ENCODE results near the gene RNASEH1.

The RNASEH1 gene

DNA sequence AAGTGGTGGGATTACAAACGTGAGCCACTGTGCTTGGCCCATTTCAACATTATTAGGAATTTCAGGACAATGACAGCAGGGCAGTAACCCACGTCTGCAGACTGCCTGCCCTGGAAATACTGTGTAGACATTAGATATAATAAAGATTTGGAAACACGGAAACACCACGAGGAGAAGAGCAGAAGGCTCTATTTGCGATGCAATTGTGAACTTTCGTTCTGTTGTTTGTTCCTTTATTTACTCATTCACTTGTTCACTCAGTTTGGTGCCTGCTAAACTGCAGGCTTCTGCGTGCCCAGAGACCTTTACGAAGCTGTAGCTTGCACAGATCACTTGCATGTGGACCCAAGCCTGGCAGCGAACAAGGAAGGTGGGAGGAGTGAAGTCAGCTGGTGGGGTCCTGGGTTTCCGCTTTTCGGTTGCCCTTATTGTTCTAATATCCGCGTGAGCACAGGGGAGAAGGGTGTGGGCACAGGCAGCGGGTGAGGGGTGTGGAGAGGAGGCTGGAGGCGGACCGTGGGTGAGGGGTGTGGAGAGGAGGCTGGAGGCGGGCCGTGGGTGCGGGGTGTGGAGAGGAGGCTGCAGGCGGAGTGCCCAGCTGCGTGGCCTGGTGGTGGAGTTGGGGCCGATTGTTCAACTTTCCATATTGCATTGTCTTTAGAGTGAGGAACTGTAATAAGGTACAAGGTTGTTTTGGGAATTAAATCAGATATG is 40.2 kb upstream of the RNASEH1 start:
- H3K4me1 ChIP-seq (ENCODE audit: control insufficient read depth, low read depth, low read length), result no peaks in the 10 kb centered on the region
- H3K79me1 ChIP-seq (ENCODE audit: low read length), result no peaks in the 10 kb centered on the region
- no peak overlapping the region for H3K56ac ChIP-seq (ENCODE audit: low read length)
- H3K23ac ChIP-seq (ENCODE audit: low read length), result no peak overlapping the region
- H2AK5ac ChIP-seq (ENCODE audit: low read length), result no peak overlapping the region
- H3K18ac ChIP-seq (ENCODE audit: low read length), result no peak overlapping the region
- H4K8ac ChIP-seq (ENCODE audit: low read depth, low read length), result no peak overlapping the region
- H2BK5ac ChIP-seq (ENCODE audit: low read length), result no peak overlapping the region
- H3K27me3 ChIP-seq (ENCODE audit: insufficient read depth, low read length, poor library complexity), result no peaks in the 10 kb centered on the region
- H3K4ac ChIP-seq (ENCODE audit: low read depth, low read length), result no peak overlapping the region
- no peaks in the 10 kb centered on the region for H3K36me3 ChIP-seq (ENCODE audit: control insufficient read depth, insufficient read depth, low read length)
- H4K5ac ChIP-seq (ENCODE audit: low read length), result no peak overlapping the region
- H3K27ac ChIP-seq (ENCODE audit: low read depth, low read length), result no peak overlapping the region
- no CpG with 5 or more reads among the region's 22 CpGs for WGBS (ENCODE audit: extremely low coverage, insufficient coverage, low lambda C conversion rate)
- H2BK15ac ChIP-seq (replicated peaks; ENCODE audit: low read depth), result no peak overlapping the region
- no peak for DNase-seq
- no peak overlapping the region for H3K9ac ChIP-seq (ENCODE audit: low read length)
- no peaks in the 10 kb centered on the region for H3K79me2 ChIP-seq (ENCODE audit: control insufficient read depth, insufficient read depth, low read length)
- H3K4me3 ChIP-seq (ENCODE audit: low read length), result no peak overlapping the region
- no peak overlapping the region for H3K4me2 ChIP-seq (ENCODE audit: low read length)
- H2BK120ac ChIP-seq (ENCODE audit: low read depth, low read length), result no peak overlapping the region

DNA sequence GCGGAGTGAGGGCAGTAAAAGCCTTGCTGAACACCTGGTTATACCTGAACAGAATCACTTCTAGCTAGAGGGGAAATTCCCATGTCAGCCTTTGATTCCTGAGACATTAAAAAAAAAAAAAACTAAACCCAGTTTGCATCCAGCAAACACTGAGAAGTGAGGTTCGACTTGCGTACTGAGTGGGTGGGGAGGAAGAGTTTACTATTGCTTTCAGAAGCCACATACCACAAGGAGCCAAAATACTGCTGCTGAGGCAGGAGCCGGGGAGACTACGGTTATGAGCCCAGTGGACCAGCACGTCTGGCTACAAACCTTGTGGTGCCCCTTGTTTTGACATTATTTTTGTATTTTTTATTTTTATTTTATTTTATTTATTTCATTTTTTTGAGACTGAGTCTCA is 39.4 kb upstream of the RNASEH1 start:
- H3K4me1 ChIP-seq (ENCODE audit: control insufficient read depth, low read depth, low read length), result no peaks in the 10 kb centered on the region
- H3K56ac ChIP-seq (ENCODE audit: low read length), result no peak overlapping the region
- no peaks in the 10 kb centered on the region for H3K79me1 ChIP-seq (ENCODE audit: low read length)
- no peaks in the 10 kb centered on the region for H3K27me3 ChIP-seq (ENCODE audit: insufficient read depth, low read length, poor library complexity)
- H3K18ac ChIP-seq (ENCODE audit: low read length), result no peak overlapping the region
- H3K27ac ChIP-seq (ENCODE audit: low read depth, low read length), result no peak overlapping the region
- H3K9ac ChIP-seq (ENCODE audit: low read length), result no peak overlapping the region
- H3K23ac ChIP-seq (ENCODE audit: low read length), result no peak overlapping the region
- no peak overlapping the region for H4K5ac ChIP-seq (ENCODE audit: low read length)
- no peak overlapping the region for H2BK120ac ChIP-seq (ENCODE audit: low read depth, low read length)
- no peaks in the 10 kb centered on the region for H3K36me3 ChIP-seq (ENCODE audit: control insufficient read depth, insufficient read depth, low read length)
- H2BK15ac ChIP-seq (replicated peaks; ENCODE audit: low read depth), result no peak overlapping the region
- no peak overlapping the region for H3K4me2 ChIP-seq (ENCODE audit: low read length)
- no peak overlapping the region for H2AK5ac ChIP-seq (ENCODE audit: low read length)
- no peak overlapping the region for H3K4me3 ChIP-seq (ENCODE audit: low read length)
- no CpG with 5 or more reads among the region's 6 CpGs for WGBS (ENCODE audit: extremely low coverage, insufficient coverage, low lambda C conversion rate)
- no peak overlapping the region for H4K8ac ChIP-seq (ENCODE audit: low read depth, low read length)
- DNase-seq, result no peak
- no peak overlapping the region for H3K4ac ChIP-seq (ENCODE audit: low read depth, low read length)
- no peak overlapping the region for H2BK5ac ChIP-seq (ENCODE audit: low read length)
- H3K79me2 ChIP-seq (ENCODE audit: control insufficient read depth, insufficient read depth, low read length), result no peaks in the 10 kb centered on the region

GRCh38 chr2:3596901-3597417 is 38.8 kb upstream of the RNASEH1 start:
- Histone ChIP-seq H3K18ac (ENCODE audit: low read length) (no peak overlapping the region), H3K4me3 (ENCODE audit: low read length) (no peak overlapping the region), H3K79me2 (ENCODE audit: control insufficient read depth, insufficient read depth, low read length) (no peaks in the 10 kb centered on the region), H4K5ac (ENCODE audit: low read length) (no peak overlapping the region), H3K9ac (ENCODE audit: low read length) (no peak overlapping the region), H3K4ac (ENCODE audit: low read depth, low read length) (peak overlapping the region; percentile 11), H3K23ac (ENCODE audit: low read length) (no peak overlapping the region), H2BK15ac (replicated peaks; ENCODE audit: low read depth) (no peak overlapping the region), H3K56ac (ENCODE audit: low read length) (peak overlapping the region; percentile 25), H3K27me3 (ENCODE audit: insufficient read depth, low read length, poor library complexity) (no peaks in the 10 kb centered on the region), H2AK5ac (ENCODE audit: low read length) (no peak overlapping the region), H3K79me1 (ENCODE audit: low read length) (no peaks in the 10 kb centered on the region), H2BK120ac (ENCODE audit: low read depth, low read length) (no peak overlapping the region), H3K36me3 (ENCODE audit: control insufficient read depth, insufficient read depth, low read length) (no peaks in the 10 kb centered on the region), H3K27ac (ENCODE audit: low read depth, low read length) (peak overlapping the region; percentile 40), H3K4me2 (ENCODE audit: low read length) (no peak overlapping the region), H4K8ac (ENCODE audit: low read depth, low read length) (no peak overlapping the region), H3K4me1 (ENCODE audit: control insufficient read depth, low read depth, low read length) (no peaks in the 10 kb centered on the region), H2BK5ac (ENCODE audit: low read length) (no peak overlapping the region)
- no CpG with 5 or more reads among the region's 16 CpGs for WGBS (ENCODE audit: extremely low coverage, insufficient coverage, low lambda C conversion rate)
- DNase-seq, result no peak

DNA sequence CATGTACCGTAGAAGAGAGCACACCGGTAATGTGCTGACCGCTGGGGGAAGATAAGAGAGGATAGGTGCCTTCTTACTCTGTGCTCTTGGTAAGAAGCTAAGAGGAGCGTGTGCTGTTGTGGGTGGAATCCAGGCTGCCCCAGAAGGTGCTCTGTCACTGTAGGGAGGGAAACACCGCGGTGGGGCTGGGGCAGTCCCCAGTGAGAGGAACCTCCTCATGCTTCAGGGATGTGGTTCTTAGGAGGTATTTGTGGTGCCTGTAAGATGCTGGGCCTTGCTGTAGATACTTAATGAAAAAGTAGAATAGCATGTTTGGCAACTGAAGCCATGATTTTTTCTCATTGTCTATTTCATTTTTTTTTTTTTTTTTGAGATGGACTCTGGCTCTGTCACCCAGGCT is 37.9 kb upstream of the RNASEH1 start:
- H3K4me3 ChIP-seq (ENCODE audit: low read length), result no peak overlapping the region
- H2BK5ac ChIP-seq (ENCODE audit: low read length), result no peak overlapping the region
- DNase-seq, result no peak
- no peak overlapping the region for H3K23ac ChIP-seq (ENCODE audit: low read length)
- WGBS (ENCODE audit: extremely low coverage, insufficient coverage, low lambda C conversion rate), result no CpG with 5 or more reads among the region's 6 CpGs
- no peaks in the 10 kb centered on the region for H3K36me3 ChIP-seq (ENCODE audit: control insufficient read depth, insufficient read depth, low read length)
- no peaks in the 10 kb centered on the region for H3K27me3 ChIP-seq (ENCODE audit: insufficient read depth, low read length, poor library complexity)
- no peak overlapping the region for H3K4ac ChIP-seq (ENCODE audit: low read depth, low read length)
- H3K9ac ChIP-seq (ENCODE audit: low read length), result no peak overlapping the region
- no peaks in the 10 kb centered on the region for H3K79me2 ChIP-seq (ENCODE audit: control insufficient read depth, insufficient read depth, low read length)
- H3K4me2 ChIP-seq (ENCODE audit: low read length), result no peak overlapping the region
- H3K27ac ChIP-seq (ENCODE audit: low read depth, low read length), result no peak overlapping the region
- H2AK5ac ChIP-seq (ENCODE audit: low read length), result no peak overlapping the region
- no peak overlapping the region for H3K18ac ChIP-seq (ENCODE audit: low read length)
- H2BK15ac ChIP-seq (replicated peaks; ENCODE audit: low read depth), result no peak overlapping the region
- no peak overlapping the region for H2BK120ac ChIP-seq (ENCODE audit: low read depth, low read length)
- no peak overlapping the region for H4K8ac ChIP-seq (ENCODE audit: low read depth, low read length)
- H3K4me1 ChIP-seq (ENCODE audit: control insufficient read depth, low read depth, low read length), result no peaks in the 10 kb centered on the region
- H4K5ac ChIP-seq (ENCODE audit: low read length), result no peak overlapping the region
- H3K79me1 ChIP-seq (ENCODE audit: low read length), result no peaks in the 10 kb centered on the region
- H3K56ac ChIP-seq (ENCODE audit: low read length), result no peak overlapping the region

GRCh38 chr2:3595404-3595803 is 37.3 kb upstream of the RNASEH1 start:
- no peak overlapping the region for H2BK5ac ChIP-seq (ENCODE audit: low read length)
- no peak overlapping the region for H3K23ac ChIP-seq (ENCODE audit: low read length)
- H3K4me3 ChIP-seq (ENCODE audit: low read length), result no peak overlapping the region
- no peak for DNase-seq
- no peak overlapping the region for H3K27ac ChIP-seq (ENCODE audit: low read depth, low read length)
- no CpG with 5 or more reads among the region's 11 CpGs for whole genome bisulfite sequencing (ENCODE audit: extremely low coverage, insufficient coverage, low lambda C conversion rate)
- H3K79me2 ChIP-seq (ENCODE audit: control insufficient read depth, insufficient read depth, low read length), result no peaks in the 10 kb centered on the region
- no peaks in the 10 kb centered on the region for H3K36me3 ChIP-seq (ENCODE audit: control insufficient read depth, insufficient read depth, low read length)
- no peak overlapping the region for H3K4ac ChIP-seq (ENCODE audit: low read depth, low read length)
- H2AK5ac ChIP-seq (ENCODE audit: low read length), result no peak overlapping the region
- H3K79me1 ChIP-seq (ENCODE audit: low read length), result no peaks in the 10 kb centered on the region
- H3K18ac ChIP-seq (ENCODE audit: low read length), result no peak overlapping the region
- no peak overlapping the region for H4K8ac ChIP-seq (ENCODE audit: low read depth, low read length)
- H3K27me3 ChIP-seq (ENCODE audit: insufficient read depth, low read length, poor library complexity), result no peaks in the 10 kb centered on the region
- H2BK120ac ChIP-seq (ENCODE audit: low read depth, low read length), result no peak overlapping the region
- no peak overlapping the region for H2BK15ac ChIP-seq (replicated peaks; ENCODE audit: low read depth)
- no peak overlapping the region for H4K5ac ChIP-seq (ENCODE audit: low read length)
- H3K56ac ChIP-seq (ENCODE audit: low read length), result no peak overlapping the region
- no peak overlapping the region for H3K9ac ChIP-seq (ENCODE audit: low read length)
- no peak overlapping the region for H3K4me2 ChIP-seq (ENCODE audit: low read length)
- no peaks in the 10 kb centered on the region for H3K4me1 ChIP-seq (ENCODE audit: control insufficient read depth, low read depth, low read length)
